Kidney (tissue), 22 donors: Measurements from ENCODE around the gene KDELR3. TPM values are rescaled to one million over a fixed set of nuclear protein-coding genes. Genes with fewer than 3 reads are reported as not detected.

Experiments
- DNase-seq, 5 donors: peaks; one replicate each; pipeline ENCODE4 v3.0.0-alpha.2; 2013 to 2020
- FAIRE-seq: peaks from 2 replicates; lab custom pipeline; 2012; peaks lifted over from hg19 to GRCh38; lab: Jason Lieb, UNC
- H3K27ac ChIP-seq, 2 donors: one replicate each; pipeline ENCODE4 v1.7.0; 2013; ENCODE audit warnings: low read depth in 2 of 2, low read length in 2 of 2, inconsistent platforms in 1 of 2
- H3K27me3 ChIP-seq: one replicate; pipeline ENCODE4 v1.7.1; 2013; ENCODE audit warnings: low read length, inconsistent platforms; ENCODE audit not compliant: control insufficient read depth, insufficient read depth
- H3K36me3 ChIP-seq, 3 donors: one replicate each; pipeline versions ENCODE4 v1.7.0 to v1.7.1; 2013; ENCODE audit warnings: low read length in 3 of 3, control low read depth in 1 of 3, inconsistent platforms in 1 of 3; ENCODE audit not compliant: insufficient read depth in 3 of 3, control insufficient read depth in 2 of 3
- H3K4me1 ChIP-seq, 3 donors: one replicate each; pipeline versions ENCODE4 v1.7.0 to v1.7.1; 2013; ENCODE audit warnings: low read length in 3 of 3, inconsistent platforms in 1 of 3, low read depth in 1 of 3; ENCODE audit not compliant: control insufficient read depth in 2 of 3, insufficient read depth in 2 of 3
- H3K4me3 ChIP-seq, 3 donors: one replicate each; pipeline versions ENCODE4 v1.7.0 to v1.8.1; 2013; ENCODE audit warnings: low read length in 3 of 3, control low read depth in 1 of 3, inconsistent platforms in 1 of 3
- H3K9ac ChIP-seq, 3 donors: one replicate each; pipeline versions ENCODE4 v1.7.0 to v1.7.1; 2013; ENCODE audit warnings: low read length in 3 of 3, control low read depth in 1 of 3, inconsistent platforms in 1 of 3
- H3K9me3 ChIP-seq, 3 donors: one replicate each; pipeline versions ENCODE4 v1.7.0 to v1.7.1; 2013; ENCODE audit warnings: low read length in 3 of 3, control low read depth in 1 of 3, inconsistent platforms in 1 of 3; ENCODE audit not compliant: control insufficient read depth in 2 of 3, insufficient read depth in 1 of 3
- CTCF ChIP-seq: IDR thresholded peaks from 3 replicates; pipeline ENCODE4 v1.5.1; 2012; ENCODE audit warnings: mild to moderate bottlenecking, moderate library complexity, borderline replicate concordance; ENCODE audit not compliant: insufficient read depth; ENCODE audit errors: extremely low read depth
- intact Hi-C: fragments of 100-400 bp; cut with DNase I; formaldehyde crosslinking; loops from one replicate; pipeline ENCODE4 v1.11.1; 2022
- long read RNA-seq, 10 donors: library from polyadenylated mRNA in 1 of 10; unstranded in 1 of 10; transcript quantifications; one replicate each; pipeline ENCODE4 v2.0.0 and lab custom pipeline, GENCODE V29; 2021 to 2026
- polyA plus RNA-seq: library from polyadenylated mRNA; stranded (reverse); fragments of 350-450 nt; fragmentation: Illumina TruSeq; extraction: RNeasy Lipid Tissue Mini Kit (QIAGEN cat#74804); gene quantifications from one replicate; pipeline ENCODE4 v1.2.3, GENCODE V29; 2014; ENCODE audit warnings: low read depth, low replicate concordance; ENCODE audit not compliant: insufficient read depth
- total RNA-seq: library from RNA; stranded (reverse); fragmentation: NEBNext Ultra II Directional; extraction: Animal tissue kit (Norgen Biotek cat#: 25700); gene quantifications from one replicate; pipeline ENCODE4 v1.2.1, GENCODE V29; 2021
- donor health status: control.
- donor health status: control.
- donor health status: control.
- donor health status: control.
- donor health status: control.
- donor health status: DM: yes; HTN: yes; CAD: no.
- donor health status: Normal renal cell carcinoma (clear cell type).

The KDELR3 gene
- total RNA-seq, result 16.7 TPM
- 11.4 TPM for polyA plus RNA-seq
- long read RNA-seq, donor 1, partial matches to known transcripts, result 0 of 2 reads
- long read RNA-seq, donor 1, other reads (novel, unspliced or antisense), result 0 of 2 reads
- long read RNA-seq, donor 2, partial matches to known transcripts, result 0 of 4 reads
- long read RNA-seq, donor 2, other reads (novel, unspliced or antisense), result 0 of 4 reads
- long read RNA-seq, donor 3, partial matches to known transcripts, result 0 of 3 reads
- long read RNA-seq, donor 3, other reads (novel, unspliced or antisense), result 0 of 3 reads
- long read RNA-seq, donor 4, transcript KDELR3-201 (5 exons, 1,728 nt), result major isoform, 5 of 5 reads
- long read RNA-seq, donor 4, partial matches to known transcripts, result 0 of 5 reads
- long read RNA-seq, donor 4, other reads (novel, unspliced or antisense), result 0 of 5 reads
- long read RNA-seq, donor 5, result 0 reads
- long read RNA-seq, donor 6, transcript KDELR3-201 (5 exons, 1,728 nt), result major isoform, 14 of 61 reads
- long read RNA-seq, donor 6, partial matches to known transcripts, result 45 of 61 reads
- long read RNA-seq, donor 6, other reads (novel, unspliced or antisense), result 0 of 61 reads
- long read RNA-seq, donor 7, transcript KDELR3-201 (5 exons, 1,728 nt), result major isoform, 25 of 28 reads
- long read RNA-seq, donor 7, partial matches to known transcripts, result 0 of 28 reads
- long read RNA-seq, donor 7, other reads (novel, unspliced or antisense), result 2 of 28 reads
- long read RNA-seq, donor 8, partial matches to known transcripts, result 590 of 598 reads
- long read RNA-seq, donor 8, other reads (novel, unspliced or antisense), result 0 of 598 reads
- long read RNA-seq, donor 9, partial matches to known transcripts, result 0 of 3 reads
- long read RNA-seq, donor 9, other reads (novel, unspliced or antisense), result 0 of 3 reads
- long read RNA-seq, donor 10, partial matches to known transcripts, result 0 of 4 reads
- long read RNA-seq, donor 10, other reads (novel, unspliced or antisense), result 0 of 4 reads

GRCh38 chr22:38467904-38468442 is at the start of gene KDELR3:
TSS of gene KDELR3 (plus strand) at chr22:38468096. CDS start at chr22:38468234, 138 bp downstream.
- Histone ChIP-seq H3K4me1 (peaks cover 0 to 8% (median 0%) of the 10 kb centered on the region in 3 donors), H3K9me3 (no peaks in the 10 kb centered on the region), H3K27me3 (no peaks in the 10 kb centered on the region), H3K4me3 (peak within 1 kb of the TSS; percentile 44 to 66 (median 61)), H3K9ac (peak within 1 kb of the TSS in 2 of 3 donors; percentile 59 to 88), H3K36me3 (no peaks in the 10 kb centered on the region), H3K27ac (peak within 1 kb of the TSS in 1 of 2 donors; percentile 13)
- intact Hi-C loops, result no loop called here
- no peak for FAIRE-seq
- DNase-seq, result peak in 4 of 5 donors; percentile 64 to 89 (median 80)
- TF ChIP-seq CTCF, result no peak

- Histone ChIP-seq H3K9ac (no peak overlapping the region), H3K27ac (no peak overlapping the region), H3K4me1 (peaks cover 0 to 8% (median 8%) of the 10 kb centered on the region in 3 donors), H3K9me3 (no peaks in the 10 kb centered on the region), H3K36me3 (no peaks in the 10 kb centered on the region), H3K27me3 (no peaks in the 10 kb centered on the region), H3K4me3 (no peak overlapping the region)
- TF ChIP-seq CTCF, result no peak
- intact Hi-C loops, result no loop called here
- no peak for FAIRE-seq
- peak in 2 of 5 donors; percentile 43 to 49 for DNase-seq
Measured at GRCh38 chr22:38418589-38418988, 49.3 kb upstream of the KDELR3 start.

- no peak for TF ChIP-seq CTCF
- no peak overlapping the region for H3K27ac ChIP-seq
- H3K9me3 ChIP-seq, result no peaks in the 10 kb centered on the region
- no peaks in the 10 kb centered on the region for H3K27me3 ChIP-seq
- no peak overlapping the region for H3K9ac ChIP-seq
- no peak overlapping the region for H3K4me3 ChIP-seq
- peaks cover 0 to 8% (median 8%) of the 10 kb centered on the region in 3 donors for H3K4me1 ChIP-seq
- peak in 3 of 5 donors; percentile 23 to 72 (median 48) for DNase-seq
- no peaks in the 10 kb centered on the region for H3K36me3 ChIP-seq
- intact Hi-C loops, result no loop called here
- FAIRE-seq, result no peak
Measured at GRCh38 chr22:38419121-38419857, 48.6 kb upstream of the KDELR3 start.
